HTR-8/SVneo (cell line): ENCODE data around the gene HOXC9.

Source experiments
- DNase-seq: peaks from one replicate; pipeline ENCODE4 v3.0.0; 2011; ENCODE audit warnings: low spot score, mixed read lengths; ENCODE audit not compliant: insufficient read length
- FAIRE-seq: peaks from 2 replicates; lab custom pipeline; 2011; peaks lifted over from hg19 to GRCh38; lab: Jason Lieb, UNC

The HOXC9 gene

GRCh38 chr12:54000116-54001114 is at the start of gene HOXC9:
HOXC9 (plus strand) TSS chr12:54000161; CDS start chr12:54000189, 28 bp downstream.
- DNase-seq, result no peak
- FAIRE-seq, result no peak

- DNase-seq, result no peak
- FAIRE-seq, result no peak
Measured at GRCh38 chr12:53950437-53950773, 49.6 kb upstream of the HOXC9 start.

GRCh38 chr12:53950789-53951576 is 49.0 kb upstream of the HOXC9 start:
- DNase-seq, result no peak

GRCh38 chr12:53951577-53952334 is 48.2 kb upstream of the HOXC9 start:
- FAIRE-seq (no peak), DNase-seq (no peak)

More at GRCh38 chr12:53950789-53951576, 49.0 kb upstream of the HOXC9 start:
- FAIRE-seq, result no peak

- DNase-seq (no peak), FAIRE-seq (no peak)
Measured at GRCh38 chr12:53952335-53952694, 47.6 kb upstream of the HOXC9 start.

- no peak for FAIRE-seq
- DNase-seq, result peak; percentile 45
Measured at GRCh38 chr12:53952871-53953734, 46.9 kb upstream of the HOXC9 start.

- DNase-seq (no peak), FAIRE-seq (no peak)
Measured at GRCh38 chr12:53953831-53954693, 45.9 kb upstream of the HOXC9 start.

- DNase-seq (no peak), FAIRE-seq (no peak)
Measured at GRCh38 chr12:53954694-53955035, 45.3 kb upstream of the HOXC9 start, which contains the start of gene HOXC12. HOXC12 (plus strand) TSS chr12:53954903; CDS start chr12:53954930, 27 bp downstream.

GRCh38 chr12:53955036-53955775 is 44.8 kb upstream of the HOXC9 start:
- DNase-seq, result no peak
- FAIRE-seq, result no peak

GRCh38 chr12:53955776-53956250 is 44.1 kb upstream of the HOXC9 start:
- DNase-seq (no peak), FAIRE-seq (no peak)

- no peak for DNase-seq
- no peak for FAIRE-seq
Measured at GRCh38 chr12:53956251-53956887, 43.6 kb upstream of the HOXC9 start.

GRCh38 chr12:53956914-53957536 is 42.9 kb upstream of the HOXC9 start:
- FAIRE-seq, result no peak

GRCh38 chr12:53958128-53958527 is 41.8 kb upstream of the HOXC9 start:
- no peak for DNase-seq
- no peak for FAIRE-seq

More at GRCh38 chr12:53956914-53957536, 42.9 kb upstream of the HOXC9 start:
- DNase-seq, result no peak

GRCh38 chr12:53959314-53959713 is 40.6 kb upstream of the HOXC9 start:
- no peak for FAIRE-seq
- DNase-seq, result no peak

- no peak for DNase-seq
- FAIRE-seq, result no peak
Measured at GRCh38 chr12:53960187-53961024, 39.6 kb upstream of the HOXC9 start.
